ENCODE measurements around the gene TFF3. TPM values are rescaled to one million over a fixed set of nuclear protein-coding genes. Genes with fewer than 3 reads are reported as not detected.

Gene TFF3
- total RNA-seq, 1 donor from 2014 or later = 40.3 TPM

GRCh38 chr21:42280356-42281180, 34.6 kb downstream of the TFF3 start:
- no peak overlapping the region for H3K4me3 Mint-ChIP-seq (ENCODE audit: low read depth)
- DNase-seq (ENCODE audit: low spot score, unreplicated experiment) = no peak
- no peaks in the 10 kb centered on the region for H3K36me3 Mint-ChIP-seq (ENCODE audit: insufficient read depth)
- peaks cover 14% of the 10 kb centered on the region for H3K4me1 Mint-ChIP-seq (ENCODE audit: low read depth)
- H3K9me3 Mint-ChIP-seq (ENCODE audit: low read depth) = no peaks in the 10 kb centered on the region
- no peak for TF ChIP-seq CTCF (IDR thresholded peaks at IDR 0.05; ENCODE audit: unreplicated experiment)
- H3K27me3 Mint-ChIP-seq = peaks cover 9% of the 10 kb centered on the region
- H3K27ac Mint-ChIP-seq = no peak overlapping the region

GRCh38 chr21:42279888-42280287, 35.3 kb downstream of the TFF3 start:
- Mint-ChIP-seq H3K9me3 (ENCODE audit: low read depth) (no peaks in the 10 kb centered on the region), H3K4me3 (ENCODE audit: low read depth) (no peak overlapping the region), H3K27ac (no peak overlapping the region), H3K36me3 (ENCODE audit: insufficient read depth) (no peaks in the 10 kb centered on the region), H3K27me3 (peaks cover 9% of the 10 kb centered on the region), H3K4me1 (ENCODE audit: low read depth) (peaks cover 14% of the 10 kb centered on the region)
- TF ChIP-seq CTCF (IDR thresholded peaks at IDR 0.05; ENCODE audit: unreplicated experiment) = no peak
- no peak for DNase-seq (ENCODE audit: low spot score, unreplicated experiment)

GRCh38 chr21:42279341-42279871, 35.8 kb downstream of the TFF3 start:
- H3K9me3 Mint-ChIP-seq (ENCODE audit: low read depth) = no peaks in the 10 kb centered on the region
- no peak for DNase-seq (ENCODE audit: low spot score, unreplicated experiment)
- no peak overlapping the region for H3K4me3 Mint-ChIP-seq (ENCODE audit: low read depth)
- H3K36me3 Mint-ChIP-seq (ENCODE audit: insufficient read depth) = no peaks in the 10 kb centered on the region
- H3K27me3 Mint-ChIP-seq = peaks cover 9% of the 10 kb centered on the region
- H3K4me1 Mint-ChIP-seq (ENCODE audit: low read depth) = peaks cover 14% of the 10 kb centered on the region
- no peak overlapping the region for H3K27ac Mint-ChIP-seq
- no peak for TF ChIP-seq CTCF (IDR thresholded peaks at IDR 0.05; ENCODE audit: unreplicated experiment)

GRCh38 chr21:42278451-42279149, 36.6 kb downstream of the TFF3 start:
- no peaks in the 10 kb centered on the region for H3K36me3 Mint-ChIP-seq (ENCODE audit: insufficient read depth)
- no peaks in the 10 kb centered on the region for H3K9me3 Mint-ChIP-seq (ENCODE audit: low read depth)
- no peak overlapping the region for H3K4me3 Mint-ChIP-seq (ENCODE audit: low read depth)
- peaks cover 14% of the 10 kb centered on the region for H3K4me1 Mint-ChIP-seq (ENCODE audit: low read depth)
- DNase-seq (ENCODE audit: low spot score, unreplicated experiment) = no peak
- no peak overlapping the region for H3K27ac Mint-ChIP-seq
- peaks cover 9% of the 10 kb centered on the region for H3K27me3 Mint-ChIP-seq
- TF ChIP-seq CTCF (IDR thresholded peaks at IDR 0.05; ENCODE audit: unreplicated experiment) = no peak

GRCh38 chr21:42277593-42277992, 37.6 kb downstream of the TFF3 start:
- Mint-ChIP-seq H3K36me3 (ENCODE audit: insufficient read depth) (no peaks in the 10 kb centered on the region), H3K4me3 (ENCODE audit: low read depth) (no peak overlapping the region), H3K4me1 (ENCODE audit: low read depth) (peaks cover 14% of the 10 kb centered on the region), H3K27me3 (peaks cover 9% of the 10 kb centered on the region), H3K9me3 (ENCODE audit: low read depth) (no peaks in the 10 kb centered on the region), H3K27ac (no peak overlapping the region)
- no peak for TF ChIP-seq CTCF (IDR thresholded peaks at IDR 0.05; ENCODE audit: unreplicated experiment)
- no peak for DNase-seq (ENCODE audit: low spot score, unreplicated experiment)

Data from progenitor cell of endocrine pancreas (in vitro differentiated cells).